Measurements from ENCODE around the gene GPR157. TPM values are rescaled to one million over a fixed set of nuclear protein-coding genes. Genes with fewer than 3 reads are reported as not detected.
"Not testable (repeated sequence)": the region's sequence is repeated elsewhere in the genome, so short reads cannot be mapped to it uniquely, and the experiment has no call there.

The GPR157 gene
- total RNA-seq, 1 donor from 2014 or later: 1.7 TPM

GRCh38 chr1:9097947-9098705 is 30.8 kb downstream of the GPR157 start:
- no peak overlapping the region for H3K4me3 ChIP-seq (ENCODE audit: low read depth, low read length)
- TF ChIP-seq, protein P1, sequence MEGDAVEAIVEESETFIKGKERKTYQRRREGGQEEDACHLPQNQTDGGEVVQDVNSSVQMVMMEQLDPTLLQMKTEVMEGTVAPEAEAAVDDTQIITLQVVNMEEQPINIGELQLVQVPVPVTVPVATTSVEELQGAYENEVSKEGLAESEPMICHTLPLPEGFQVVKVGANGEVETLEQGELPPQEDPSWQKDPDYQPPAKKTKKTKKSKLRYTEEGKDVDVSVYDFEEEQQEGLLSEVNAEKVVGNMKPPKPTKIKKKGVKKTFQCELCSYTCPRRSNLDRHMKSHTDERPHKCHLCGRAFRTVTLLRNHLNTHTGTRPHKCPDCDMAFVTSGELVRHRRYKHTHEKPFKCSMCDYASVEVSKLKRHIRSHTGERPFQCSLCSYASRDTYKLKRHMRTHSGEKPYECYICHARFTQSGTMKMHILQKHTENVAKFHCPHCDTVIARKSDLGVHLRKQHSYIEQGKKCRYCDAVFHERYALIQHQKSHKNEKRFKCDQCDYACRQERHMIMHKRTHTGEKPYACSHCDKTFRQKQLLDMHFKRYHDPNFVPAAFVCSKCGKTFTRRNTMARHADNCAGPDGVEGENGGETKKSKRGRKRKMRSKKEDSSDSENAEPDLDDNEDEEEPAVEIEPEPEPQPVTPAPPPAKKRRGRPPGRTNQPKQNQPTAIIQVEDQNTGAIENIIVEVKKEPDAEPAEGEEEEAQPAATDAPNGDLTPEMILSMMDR (conservative IDR thresholded peaks at IDR 0.05; ENCODE audit: low read depth, low read length): no peak
- no peak for DNase-seq (ENCODE audit: low read depth)

GRCh38 chr1:9095818-9096217 is 33.1 kb downstream of the GPR157 start:
- TF ChIP-seq, protein P1 (conservative IDR thresholded peaks at IDR 0.05; ENCODE audit: low read depth, low read length): no peak
- H3K4me3 ChIP-seq (ENCODE audit: low read depth, low read length): no peak overlapping the region
- DNase-seq (ENCODE audit: low read depth): no peak

DNA sequence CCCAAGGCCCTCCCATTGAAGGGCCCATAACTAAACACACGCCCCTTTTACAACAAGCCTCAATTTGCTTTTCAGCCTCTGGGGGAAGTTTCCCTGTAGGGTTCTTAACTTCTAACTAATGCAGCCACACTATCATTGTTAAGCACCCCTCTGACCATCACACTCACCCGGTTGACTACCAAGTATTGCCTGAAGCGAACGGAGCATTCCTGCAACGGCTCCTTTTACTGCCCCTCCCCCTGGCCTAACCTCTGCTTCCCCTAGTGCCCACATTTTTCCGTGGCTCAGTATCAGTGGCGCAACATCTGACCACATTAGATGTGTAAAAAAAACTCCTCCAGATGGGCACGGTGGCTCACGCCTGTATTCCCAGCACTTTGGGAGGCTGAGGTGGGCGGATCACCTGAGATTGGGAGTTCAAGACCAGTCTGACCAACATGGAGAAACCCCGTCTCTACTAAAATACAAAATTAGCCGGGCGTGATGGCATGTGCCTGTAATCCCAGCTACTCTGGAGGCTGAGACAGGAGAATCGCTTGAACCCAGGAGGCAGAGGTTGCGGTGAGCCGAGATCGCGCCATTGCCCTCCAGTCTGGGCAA is 34.8 kb downstream of the GPR157 start:
- DNase-seq (ENCODE audit: low read depth); H3K4me3 ChIP-seq (ENCODE audit: low read depth, low read length): not testable (repeated sequence)

GRCh38 chr1:9093581-9093980 is 35.3 kb downstream of the GPR157 start:
- TF ChIP-seq, protein P1 (conservative IDR thresholded peaks at IDR 0.05; ENCODE audit: low read depth, low read length): no peak
- no peak for DNase-seq (ENCODE audit: low read depth)
- H3K4me3 ChIP-seq (ENCODE audit: low read depth, low read length): no peak overlapping the region

DNA sequence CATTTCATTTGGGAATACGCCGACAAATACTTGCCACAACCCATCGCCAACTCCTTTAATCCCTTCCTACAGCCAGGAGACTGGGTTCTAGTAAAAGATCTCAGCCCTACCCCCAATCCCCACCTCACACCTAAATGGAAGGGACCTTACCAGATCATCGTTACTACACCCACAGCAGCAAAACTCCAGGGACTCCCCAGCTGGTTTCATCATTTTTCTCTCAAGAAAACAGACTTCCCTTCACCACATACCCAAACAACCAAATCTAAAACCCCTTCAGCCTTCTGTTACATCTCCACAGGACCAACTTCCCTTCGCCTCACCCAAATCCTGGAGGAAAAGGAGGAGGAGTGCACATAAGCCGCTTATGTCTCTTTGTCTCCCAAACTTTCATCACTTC is 35.8 kb downstream of the GPR157 start:
- no peak overlapping the region for H3K4me3 ChIP-seq (ENCODE audit: low read depth, low read length)
- DNase-seq (ENCODE audit: low read depth): no peak
- TF ChIP-seq, protein P1 (conservative IDR thresholded peaks at IDR 0.05; ENCODE audit: low read depth, low read length): no peak

DNA sequence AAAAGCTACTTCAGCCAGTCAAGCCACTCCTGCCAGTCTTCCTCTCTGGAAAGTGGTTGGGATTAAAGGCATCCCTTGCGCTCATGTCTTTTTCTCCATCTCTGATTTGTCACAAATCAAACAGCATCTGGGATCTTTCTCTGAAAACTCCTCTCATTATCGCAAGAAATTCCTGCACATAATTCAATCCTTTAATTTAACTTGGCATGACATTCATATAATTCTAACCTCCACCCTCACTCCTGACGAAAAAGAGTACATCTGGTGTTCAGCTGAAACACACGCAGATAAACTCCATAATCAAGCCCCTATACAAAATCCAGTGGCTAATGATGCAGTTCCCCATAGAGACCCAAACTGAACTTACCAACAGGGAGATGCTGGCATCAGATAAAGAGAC is 40.1 kb downstream of the GPR157 start:
- DNase-seq (ENCODE audit: low read depth): no peak
- TF ChIP-seq, protein P1 (conservative IDR thresholded peaks at IDR 0.05; ENCODE audit: low read depth, low read length): no peak
- no peak overlapping the region for H3K4me3 ChIP-seq (ENCODE audit: low read depth, low read length)

GRCh38 chr1:9087411-9088125 is 41.3 kb downstream of the GPR157 start:
- DNase-seq (ENCODE audit: low read depth): no peak
- H3K4me3 ChIP-seq (ENCODE audit: low read depth, low read length): no peak overlapping the region
- TF ChIP-seq, protein P1 (conservative IDR thresholded peaks at IDR 0.05; ENCODE audit: low read depth, low read length): no peak
